ENCODE measurements around the gene SERTM2. TPM values are rescaled to one million over a fixed set of nuclear protein-coding genes. Genes with fewer than 3 reads are reported as not detected.

Gene SERTM2
- total and polyA plus RNA-seq, 2 experiments from 2014 or later: 0.27 to 0.59 TPM

DNA sequence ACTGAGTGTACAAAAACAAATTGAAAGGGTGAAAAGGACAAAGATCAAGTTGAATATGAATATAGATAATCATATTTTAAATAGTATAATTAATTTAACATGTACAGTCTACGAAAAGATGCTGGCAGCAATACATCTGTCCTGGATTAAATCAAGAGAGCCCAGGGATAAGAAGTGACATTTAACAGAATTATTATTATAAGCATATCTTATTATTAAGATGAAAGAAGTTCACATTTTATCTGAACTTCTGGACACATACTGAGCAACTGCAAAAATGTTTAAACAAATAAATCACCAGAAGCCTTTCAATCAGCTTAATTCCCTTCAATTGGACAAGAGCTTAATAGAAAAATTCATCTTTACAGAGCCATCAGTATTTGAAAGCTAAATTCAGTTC lies 50.4 kb downstream of the SERTM2 start:
- H3K36me3 Mint-ChIP-seq (ENCODE audit: low read depth): no peaks in the 10 kb centered on the region
- Histone ChIP-seq H3K9me2 (ENCODE audit: insufficient read depth) (no peaks in the 10 kb centered on the region), H3K4me3 (no peak overlapping the region), H3F3A (replicated peaks; ENCODE audit: low read depth) (no peaks in the 10 kb centered on the region), H3K36me3 (ENCODE audit: insufficient read depth) (no peaks in the 10 kb centered on the region), H3K27ac (ENCODE audit: low read depth) (no peak overlapping the region), H2AFZ (no peak overlapping the region), H3K4me1 (ENCODE audit: insufficient read depth) (peaks cover 4% of the 10 kb centered on the region; the same call in 1 of the 2 replicates), H3K4me2 (no peak overlapping the region), H4K20me1 (replicated peaks; ENCODE audit: insufficient read depth) (no peaks in the 10 kb centered on the region), H3K27me3 (ENCODE audit: insufficient read depth) (no peaks in the 10 kb centered on the region), H3K79me2 (replicated peaks; ENCODE audit: insufficient read depth) (no peaks in the 10 kb centered on the region)
- TF ChIP-seq POLR2AphosphoS5 (IDR thresholded peaks at IDR 0.05; ENCODE audit: low read depth) (no peak), NANOG (IDR thresholded peaks at IDR 0.05; ENCODE audit: borderline replicate concordance) (no peak), JUNB (IDR thresholded peaks at IDR 0.05; ENCODE audit: unreplicated experiment) (no peak), EZH2phosphoT487 (IDR thresholded peaks at IDR 0.05; ENCODE audit: unreplicated experiment) (no peak), ZNF331 (CRISPR knock-in tag; IDR thresholded peaks at IDR 0.05; ENCODE audit: low read depth) (no peak), STAT1 (IDR thresholded peaks at IDR 0.05; ENCODE audit: unreplicated experiment) (no peak), CREB1 (CRISPR knock-in tag; IDR thresholded peaks at IDR 0.05; ENCODE audit: low read depth) (no peak), EZH2 (IDR thresholded peaks at IDR 0.05; ENCODE audit: low read depth, unreplicated experiment) (no peak), ZNF114 (CRISPR knock-in tag; IDR thresholded peaks at IDR 0.05) (no peak)
- TF ChIP-seq, protein P1, sequence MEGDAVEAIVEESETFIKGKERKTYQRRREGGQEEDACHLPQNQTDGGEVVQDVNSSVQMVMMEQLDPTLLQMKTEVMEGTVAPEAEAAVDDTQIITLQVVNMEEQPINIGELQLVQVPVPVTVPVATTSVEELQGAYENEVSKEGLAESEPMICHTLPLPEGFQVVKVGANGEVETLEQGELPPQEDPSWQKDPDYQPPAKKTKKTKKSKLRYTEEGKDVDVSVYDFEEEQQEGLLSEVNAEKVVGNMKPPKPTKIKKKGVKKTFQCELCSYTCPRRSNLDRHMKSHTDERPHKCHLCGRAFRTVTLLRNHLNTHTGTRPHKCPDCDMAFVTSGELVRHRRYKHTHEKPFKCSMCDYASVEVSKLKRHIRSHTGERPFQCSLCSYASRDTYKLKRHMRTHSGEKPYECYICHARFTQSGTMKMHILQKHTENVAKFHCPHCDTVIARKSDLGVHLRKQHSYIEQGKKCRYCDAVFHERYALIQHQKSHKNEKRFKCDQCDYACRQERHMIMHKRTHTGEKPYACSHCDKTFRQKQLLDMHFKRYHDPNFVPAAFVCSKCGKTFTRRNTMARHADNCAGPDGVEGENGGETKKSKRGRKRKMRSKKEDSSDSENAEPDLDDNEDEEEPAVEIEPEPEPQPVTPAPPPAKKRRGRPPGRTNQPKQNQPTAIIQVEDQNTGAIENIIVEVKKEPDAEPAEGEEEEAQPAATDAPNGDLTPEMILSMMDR (conservative IDR thresholded peaks at IDR 0.05; ENCODE audit: low read depth in 2 of 2): no peak
- TF ChIP-seq, protein P2, sequence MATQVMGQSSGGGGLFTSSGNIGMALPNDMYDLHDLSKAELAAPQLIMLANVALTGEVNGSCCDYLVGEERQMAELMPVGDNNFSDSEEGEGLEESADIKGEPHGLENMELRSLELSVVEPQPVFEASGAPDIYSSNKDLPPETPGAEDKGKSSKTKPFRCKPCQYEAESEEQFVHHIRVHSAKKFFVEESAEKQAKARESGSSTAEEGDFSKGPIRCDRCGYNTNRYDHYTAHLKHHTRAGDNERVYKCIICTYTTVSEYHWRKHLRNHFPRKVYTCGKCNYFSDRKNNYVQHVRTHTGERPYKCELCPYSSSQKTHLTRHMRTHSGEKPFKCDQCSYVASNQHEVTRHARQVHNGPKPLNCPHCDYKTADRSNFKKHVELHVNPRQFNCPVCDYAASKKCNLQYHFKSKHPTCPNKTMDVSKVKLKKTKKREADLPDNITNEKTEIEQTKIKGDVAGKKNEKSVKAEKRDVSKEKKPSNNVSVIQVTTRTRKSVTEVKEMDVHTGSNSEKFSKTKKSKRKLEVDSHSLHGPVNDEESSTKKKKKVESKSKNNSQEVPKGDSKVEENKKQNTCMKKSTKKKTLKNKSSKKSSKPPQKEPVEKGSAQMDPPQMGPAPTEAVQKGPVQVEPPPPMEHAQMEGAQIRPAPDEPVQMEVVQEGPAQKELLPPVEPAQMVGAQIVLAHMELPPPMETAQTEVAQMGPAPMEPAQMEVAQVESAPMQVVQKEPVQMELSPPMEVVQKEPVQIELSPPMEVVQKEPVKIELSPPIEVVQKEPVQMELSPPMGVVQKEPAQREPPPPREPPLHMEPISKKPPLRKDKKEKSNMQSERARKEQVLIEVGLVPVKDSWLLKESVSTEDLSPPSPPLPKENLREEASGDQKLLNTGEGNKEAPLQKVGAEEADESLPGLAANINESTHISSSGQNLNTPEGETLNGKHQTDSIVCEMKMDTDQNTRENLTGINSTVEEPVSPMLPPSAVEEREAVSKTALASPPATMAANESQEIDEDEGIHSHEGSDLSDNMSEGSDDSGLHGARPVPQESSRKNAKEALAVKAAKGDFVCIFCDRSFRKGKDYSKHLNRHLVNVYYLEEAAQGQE (IDR thresholded peaks at IDR 0.05; ENCODE audit: unreplicated experiment): no peak
- TF ChIP-seq, protein P3, sequence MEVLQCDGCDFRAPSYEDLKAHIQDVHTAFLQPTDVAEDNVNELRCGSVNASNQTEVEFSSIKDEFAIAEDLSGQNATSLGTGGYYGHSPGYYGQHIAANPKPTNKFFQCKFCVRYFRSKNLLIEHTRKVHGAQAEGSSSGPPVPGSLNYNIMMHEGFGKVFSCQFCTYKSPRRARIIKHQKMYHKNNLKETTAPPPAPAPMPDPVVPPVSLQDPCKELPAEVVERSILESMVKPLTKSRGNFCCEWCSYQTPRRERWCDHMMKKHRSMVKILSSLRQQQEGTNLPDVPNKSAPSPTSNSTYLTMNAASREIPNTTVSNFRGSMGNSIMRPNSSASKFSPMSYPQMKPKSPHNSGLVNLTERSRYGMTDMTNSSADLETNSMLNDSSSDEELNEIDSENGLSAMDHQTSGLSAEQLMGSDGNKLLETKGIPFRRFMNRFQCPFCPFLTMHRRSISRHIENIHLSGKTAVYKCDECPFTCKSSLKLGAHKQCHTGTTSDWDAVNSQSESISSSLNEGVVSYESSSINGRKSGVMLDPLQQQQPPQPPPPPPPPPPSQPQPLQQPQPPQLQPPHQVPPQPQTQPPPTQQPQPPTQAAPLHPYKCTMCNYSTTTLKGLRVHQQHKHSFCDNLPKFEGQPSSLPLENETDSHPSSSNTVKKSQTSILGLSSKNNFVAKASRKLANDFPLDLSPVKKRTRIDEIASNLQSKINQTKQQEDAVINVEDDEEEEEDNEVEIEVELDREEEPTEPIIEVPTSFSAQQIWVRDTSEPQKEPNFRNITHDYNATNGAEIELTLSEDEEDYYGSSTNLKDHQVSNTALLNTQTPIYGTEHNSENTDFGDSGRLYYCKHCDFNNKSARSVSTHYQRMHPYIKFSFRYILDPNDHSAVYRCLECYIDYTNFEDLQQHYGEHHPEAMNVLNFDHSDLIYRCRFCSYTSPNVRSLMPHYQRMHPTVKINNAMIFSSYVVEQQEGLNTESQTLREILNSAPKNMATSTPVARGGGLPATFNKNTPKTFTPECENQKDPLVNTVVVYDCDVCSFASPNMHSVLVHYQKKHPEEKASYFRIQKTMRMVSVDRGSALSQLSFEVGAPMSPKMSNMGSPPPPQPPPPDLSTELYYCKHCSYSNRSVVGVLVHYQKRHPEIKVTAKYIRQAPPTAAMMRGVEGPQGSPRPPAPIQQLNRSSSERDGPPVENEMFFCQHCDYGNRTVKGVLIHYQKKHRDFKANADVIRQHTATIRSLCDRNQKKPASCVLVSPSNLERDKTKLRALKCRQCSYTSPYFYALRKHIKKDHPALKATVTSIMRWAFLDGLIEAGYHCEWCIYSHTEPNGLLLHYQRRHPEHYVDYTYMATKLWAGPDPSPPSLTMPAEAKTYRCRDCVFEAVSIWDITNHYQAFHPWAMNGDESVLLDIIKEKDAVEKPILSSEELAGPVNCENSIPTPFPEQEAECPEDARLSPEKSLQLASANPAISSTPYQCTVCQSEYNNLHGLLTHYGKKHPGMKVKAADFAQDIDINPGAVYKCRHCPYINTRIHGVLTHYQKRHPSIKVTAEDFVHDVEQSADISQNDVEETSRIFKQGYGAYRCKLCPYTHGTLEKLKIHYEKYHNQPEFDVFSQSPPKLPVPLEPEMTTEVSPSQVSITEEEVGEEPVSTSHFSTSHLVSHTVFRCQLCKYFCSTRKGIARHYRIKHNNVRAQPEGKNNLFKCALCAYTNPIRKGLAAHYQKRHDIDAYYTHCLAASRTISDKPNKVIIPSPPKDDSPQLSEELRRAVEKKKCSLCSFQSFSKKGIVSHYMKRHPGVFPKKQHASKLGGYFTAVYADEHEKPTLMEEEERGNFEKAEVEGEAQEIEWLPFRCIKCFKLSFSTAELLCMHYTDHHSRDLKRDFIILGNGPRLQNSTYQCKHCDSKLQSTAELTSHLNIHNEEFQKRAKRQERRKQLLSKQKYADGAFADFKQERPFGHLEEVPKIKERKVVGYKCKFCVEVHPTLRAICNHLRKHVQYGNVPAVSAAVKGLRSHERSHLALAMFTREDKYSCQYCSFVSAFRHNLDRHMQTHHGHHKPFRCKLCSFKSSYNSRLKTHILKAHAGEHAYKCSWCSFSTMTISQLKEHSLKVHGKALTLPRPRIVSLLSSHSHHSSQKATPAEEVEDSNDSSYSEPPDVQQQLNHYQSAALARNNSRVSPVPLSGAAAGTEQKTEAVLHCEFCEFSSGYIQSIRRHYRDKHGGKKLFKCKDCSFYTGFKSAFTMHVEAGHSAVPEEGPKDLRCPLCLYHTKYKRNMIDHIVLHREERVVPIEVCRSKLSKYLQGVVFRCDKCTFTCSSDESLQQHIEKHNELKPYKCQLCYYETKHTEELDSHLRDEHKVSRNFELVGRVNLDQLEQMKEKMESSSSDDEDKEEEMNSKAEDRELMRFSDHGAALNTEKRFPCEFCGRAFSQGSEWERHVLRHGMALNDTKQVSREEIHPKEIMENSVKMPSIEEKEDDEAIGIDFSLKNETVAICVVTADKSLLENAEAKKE (CRISPR knock-in tag; IDR thresholded peaks at IDR 0.05): no peak
- TF ChIP-seq, protein P4, sequence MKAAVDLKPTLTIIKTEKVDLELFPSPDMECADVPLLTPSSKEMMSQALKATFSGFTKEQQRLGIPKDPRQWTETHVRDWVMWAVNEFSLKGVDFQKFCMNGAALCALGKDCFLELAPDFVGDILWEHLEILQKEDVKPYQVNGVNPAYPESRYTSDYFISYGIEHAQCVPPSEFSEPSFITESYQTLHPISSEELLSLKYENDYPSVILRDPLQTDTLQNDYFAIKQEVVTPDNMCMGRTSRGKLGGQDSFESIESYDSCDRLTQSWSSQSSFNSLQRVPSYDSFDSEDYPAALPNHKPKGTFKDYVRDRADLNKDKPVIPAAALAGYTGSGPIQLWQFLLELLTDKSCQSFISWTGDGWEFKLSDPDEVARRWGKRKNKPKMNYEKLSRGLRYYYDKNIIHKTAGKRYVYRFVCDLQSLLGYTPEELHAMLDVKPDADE (IDR thresholded peaks at IDR 0.05): no peak
- DNase-seq (ENCODE audit: low spot score) (no peak), ATAC-seq (no peak)
- H3K4me3 Mint-ChIP-seq: no peak overlapping the region
- H3K27ac Mint-ChIP-seq: no peak overlapping the region
- H3K9me3 Mint-ChIP-seq: no peaks in the 10 kb centered on the region; the same call in 2 of the 3 replicates
- H3K4me1 Mint-ChIP-seq: no peaks in the 10 kb centered on the region; the same call in 2 of the 3 replicates
- H3K27me3 Mint-ChIP-seq (ENCODE audit: insufficient read depth, low read depth, poor library complexity): no peaks in the 10 kb centered on the region

All from GM23338 (cell line).